Mesendoderm (in vitro differentiated cells): Measurements from ENCODE around the gene MKNK1.

ENCODE experiments used
- DNase-seq: peaks from one replicate; pipeline ENCODE4 v3.0.0; 2013
- H2AK5ac ChIP-seq: 2 replicates; pipeline ENCODE4 v1.6.1; 2013; ENCODE audit warnings: low read length, inconsistent platforms
- H2BK120ac ChIP-seq: 2 replicates; pipeline ENCODE4 v1.6.1; 2013; ENCODE audit warnings: low read depth, mild to moderate bottlenecking, low read length, moderate library complexity, mixed read lengths
- H2BK15ac ChIP-seq: replicated peaks from 2 replicates; pipeline ENCODE4 v1.6.1; 2013; ENCODE audit warnings: low read depth, mild to moderate bottlenecking, moderate library complexity
- H2BK5ac ChIP-seq: 2 replicates; pipeline ENCODE4 v1.6.1; 2013; ENCODE audit warnings: low read length, inconsistent platforms
- H3K18ac ChIP-seq: 2 replicates; pipeline ENCODE4 v1.6.1; 2013; ENCODE audit warnings: mild to moderate bottlenecking, low read length, mixed read lengths
- H3K23ac ChIP-seq: one replicate; pipeline ENCODE4 v1.6.1; 2013; ENCODE audit warnings: low read length
- H3K27ac ChIP-seq: 2 replicates; pipeline ENCODE4 v1.5.1; 2013; ENCODE audit warnings: low read depth, mild to moderate bottlenecking, inconsistent platforms, low read length, moderate library complexity
- H3K27me3 ChIP-seq: 2 replicates; pipeline ENCODE4 v1.6.1; 2013; ENCODE audit warnings: low read length, control low read depth, mild to moderate bottlenecking, inconsistent platforms; ENCODE audit not compliant: insufficient read depth, poor library complexity
- H3K36me3 ChIP-seq: 2 replicates; pipeline ENCODE4 v1.6.1; 2013; ENCODE audit warnings: low read length, inconsistent platforms; ENCODE audit not compliant: control insufficient read depth, insufficient read depth
- H3K4ac ChIP-seq: one replicate; pipeline ENCODE4 v1.6.1; 2013; ENCODE audit warnings: low read depth, mild to moderate bottlenecking, low read length, moderate library complexity
- H3K4me1 ChIP-seq: 2 replicates; pipeline ENCODE4 v1.6.1; 2013; ENCODE audit warnings: low read depth, low read length, inconsistent platforms; ENCODE audit not compliant: control insufficient read depth
- H3K4me2 ChIP-seq: 2 replicates; pipeline ENCODE4 v1.6.1; 2013; ENCODE audit warnings: low read length
- H3K4me3 ChIP-seq: 2 replicates; pipeline ENCODE4 v1.5.1; 2013; ENCODE audit warnings: mild to moderate bottlenecking, low read length
- H3K56ac ChIP-seq: one replicate; pipeline ENCODE4 v1.6.1; 2013; ENCODE audit warnings: low read length
- H3K79me1 ChIP-seq: 2 replicates; pipeline ENCODE4 v1.6.1; 2013; ENCODE audit warnings: low read length, inconsistent platforms
- H3K79me2 ChIP-seq: 2 replicates; pipeline ENCODE4 v1.6.1; 2013; ENCODE audit warnings: mild to moderate bottlenecking, low read length; ENCODE audit not compliant: control insufficient read depth, insufficient read depth
- H3K9ac ChIP-seq: 2 replicates; pipeline ENCODE4 v1.6.1; 2013; ENCODE audit warnings: low read length, inconsistent platforms
- H4K5ac ChIP-seq: one replicate; pipeline ENCODE4 v1.6.1; 2013; ENCODE audit warnings: low read length
- H4K8ac ChIP-seq: one replicate; pipeline ENCODE4 v1.6.1; 2013; ENCODE audit warnings: low read depth, mild to moderate bottlenecking, control low read depth, low read length, moderate library complexity
- WGBS: extraction: QIAGEN DNeasy Blood & Tissue Kit; methylation state at CpG from one replicate; pipeline ENCODE4 v1.1.7; 2013; ENCODE audit warnings: low lambda C conversion rate, missing lambda C conversion rate; ENCODE audit not compliant: insufficient coverage; ENCODE audit errors: extremely low coverage; 5-methylcytosine and 5-hydroxymethylcytosine counted together

MKNK1 gene

DNA sequence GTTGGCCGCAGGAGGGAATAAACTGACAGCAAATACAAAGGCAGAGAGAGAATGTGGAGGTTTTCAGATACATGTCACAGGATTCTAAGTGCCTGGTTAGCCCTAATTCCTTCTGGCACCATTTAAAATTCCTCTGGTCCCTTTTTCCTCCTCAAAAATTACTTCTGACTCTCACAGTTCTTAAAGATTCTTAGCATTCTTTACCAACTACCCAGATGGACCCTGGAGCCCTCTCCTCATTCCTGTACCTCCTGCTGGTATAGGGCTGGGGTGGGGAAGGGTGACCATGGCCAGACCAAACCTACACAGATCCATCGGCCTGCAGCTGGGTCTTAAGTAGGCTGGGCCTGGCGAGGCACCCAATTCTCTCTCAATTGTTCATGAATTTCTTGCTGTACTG, 7.2 kb downstream of the MKNK1 start:
- no peak for DNase-seq
- H3K36me3 ChIP-seq = no peaks in the 10 kb centered on the region
- no peak overlapping the region for H2BK15ac ChIP-seq
- H3K4me1 ChIP-seq = no peaks in the 10 kb centered on the region
- no peaks in the 10 kb centered on the region for H3K79me1 ChIP-seq
- H3K18ac ChIP-seq = no peak overlapping the region
- H3K23ac ChIP-seq = no peak overlapping the region
- WGBS = no CpG with 5 or more reads among the region's 3 CpGs
- no peak overlapping the region for H3K9ac ChIP-seq
- no peaks in the 10 kb centered on the region for H3K79me2 ChIP-seq
- no peak overlapping the region for H4K8ac ChIP-seq
- no peak overlapping the region for H3K4ac ChIP-seq
- no peak overlapping the region for H3K27ac ChIP-seq
- H3K4me2 ChIP-seq = no peak overlapping the region
- no peak overlapping the region for H2BK5ac ChIP-seq
- no peaks in the 10 kb centered on the region for H3K27me3 ChIP-seq
- no peak overlapping the region for H3K4me3 ChIP-seq
- no peak overlapping the region for H4K5ac ChIP-seq
- no peak overlapping the region for H2AK5ac ChIP-seq
- no peak overlapping the region for H2BK120ac ChIP-seq
- H3K56ac ChIP-seq = no peak overlapping the region

DNA sequence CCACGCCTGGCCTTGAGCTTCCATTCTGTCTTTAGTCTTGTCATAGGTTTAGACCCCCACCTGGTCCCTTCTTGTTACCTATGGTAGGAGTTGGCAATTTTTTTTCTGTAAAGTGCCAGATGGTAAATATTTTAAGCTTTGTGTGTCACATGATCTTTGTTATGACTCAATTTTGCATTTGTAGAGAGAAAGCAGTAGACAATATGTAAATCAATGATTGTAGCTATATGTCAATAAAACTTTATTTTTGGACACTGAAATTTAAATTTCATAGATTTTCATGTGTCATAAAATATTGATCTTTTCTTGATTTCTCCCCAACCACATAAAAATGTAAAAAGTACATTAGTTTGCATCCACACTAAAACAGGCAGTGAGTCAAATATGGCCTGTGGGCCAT, 8.0 kb downstream of the MKNK1 start:
- Histone ChIP-seq H3K4me1 (no peaks in the 10 kb centered on the region), H2AK5ac (no peak overlapping the region), H3K56ac (no peak overlapping the region), H3K9ac (no peak overlapping the region), H3K36me3 (no peaks in the 10 kb centered on the region), H3K79me2 (no peaks in the 10 kb centered on the region), H3K27me3 (no peaks in the 10 kb centered on the region), H3K27ac (no peak overlapping the region), H3K4me3 (no peak overlapping the region), H4K5ac (no peak overlapping the region), H2BK15ac (no peak overlapping the region), H3K23ac (no peak overlapping the region), H2BK120ac (no peak overlapping the region), H2BK5ac (no peak overlapping the region), H3K4ac (no peak overlapping the region), H4K8ac (no peak overlapping the region), H3K4me2 (no peak overlapping the region), H3K18ac (no peak overlapping the region), H3K79me1 (no peaks in the 10 kb centered on the region)
- WGBS = no CpG with 5 or more reads among the region's 1 CpG
- no peak for DNase-seq

DNA sequence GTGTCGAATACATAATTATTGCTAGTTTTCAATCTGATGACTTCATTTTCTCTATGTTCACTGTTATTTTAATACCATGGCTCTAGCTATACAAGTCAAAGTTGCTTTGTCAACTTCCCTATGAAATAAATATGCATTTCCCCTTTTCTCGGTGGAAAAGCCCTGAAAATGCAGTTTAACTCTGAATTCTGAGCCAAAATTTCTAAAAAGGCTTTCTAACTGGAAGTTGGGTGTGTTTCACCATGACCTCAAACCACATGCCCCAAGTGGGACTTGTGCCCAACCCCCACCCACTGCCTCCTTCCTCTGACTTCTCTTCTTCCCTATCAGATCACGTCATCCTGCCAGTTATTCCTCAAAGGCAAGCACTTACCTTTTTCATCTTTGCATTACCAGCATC, 8.9 kb downstream of the MKNK1 start:
- Histone ChIP-seq H3K4me2 (no peak overlapping the region), H2BK5ac (no peak overlapping the region), H3K79me1 (no peaks in the 10 kb centered on the region), H4K5ac (no peak overlapping the region), H2BK15ac (no peak overlapping the region), H3K4ac (no peak overlapping the region), H3K36me3 (no peaks in the 10 kb centered on the region), H2BK120ac (no peak overlapping the region), H3K4me3 (no peak overlapping the region), H3K27me3 (no peaks in the 10 kb centered on the region), H2AK5ac (no peak overlapping the region), H3K79me2 (no peaks in the 10 kb centered on the region), H3K18ac (no peak overlapping the region), H3K4me1 (no peaks in the 10 kb centered on the region), H3K9ac (no peak overlapping the region), H3K23ac (no peak overlapping the region), H4K8ac (no peak overlapping the region), H3K27ac (no peak overlapping the region), H3K56ac (no peak overlapping the region)
- DNase-seq = no peak
- no CpG with 5 or more reads among the region's 3 CpGs for WGBS

DNA sequence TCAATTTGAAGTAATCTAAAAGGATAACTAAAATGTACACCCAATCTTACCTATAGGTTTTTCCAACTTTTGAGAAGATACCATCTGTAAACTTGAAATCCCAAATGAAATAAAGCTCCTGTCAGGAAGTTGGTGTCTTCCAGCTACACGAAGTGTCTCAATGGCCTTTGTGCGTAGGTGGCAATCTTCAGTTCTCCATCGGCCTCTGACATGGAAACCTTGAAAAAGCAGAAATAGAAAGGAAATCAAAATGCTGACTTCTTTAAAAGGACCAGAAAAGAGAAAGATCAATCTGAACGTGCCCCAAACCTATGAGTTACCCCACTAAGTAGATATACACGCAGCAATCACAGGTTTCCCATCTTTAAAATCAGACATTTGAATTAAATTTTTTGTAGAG, 10.0 kb downstream of the MKNK1 start:
- Histone ChIP-seq H3K4me1 (no peaks in the 10 kb centered on the region), H3K36me3 (no peaks in the 10 kb centered on the region), H3K9ac (no peak overlapping the region), H3K4me2 (no peak overlapping the region), H3K4me3 (no peak overlapping the region), H3K27ac (no peak overlapping the region), H4K5ac (no peak overlapping the region), H2BK5ac (no peak overlapping the region), H3K79me1 (no peaks in the 10 kb centered on the region), H3K4ac (no peak overlapping the region), H4K8ac (no peak overlapping the region), H3K56ac (no peak overlapping the region), H2BK120ac (no peak overlapping the region), H2AK5ac (no peak overlapping the region), H3K79me2 (no peaks in the 10 kb centered on the region), H2BK15ac (no peak overlapping the region), H3K27me3 (no peaks in the 10 kb centered on the region), H3K23ac (no peak overlapping the region), H3K18ac (no peak overlapping the region)
- DNase-seq = no peak
- WGBS = no CpG with 5 or more reads among the region's 5 CpGs

DNA sequence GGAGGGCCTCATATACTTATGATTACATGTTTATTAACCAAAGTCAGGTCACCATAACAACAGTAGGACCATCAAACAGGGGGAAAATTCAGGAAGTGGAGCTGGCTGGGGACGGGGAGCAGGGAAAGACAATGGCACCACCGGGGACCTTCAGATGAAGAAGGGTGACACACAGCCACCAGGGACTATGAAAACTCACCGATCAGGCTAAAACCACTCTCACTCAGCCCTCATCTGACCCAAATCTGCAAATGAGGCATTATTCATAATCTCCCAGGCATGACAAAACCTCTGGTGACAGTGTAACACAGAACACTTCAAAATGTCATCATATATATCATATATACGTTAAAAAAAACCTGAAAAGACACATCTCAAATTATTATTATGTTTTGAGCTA, 11.2 kb downstream of the MKNK1 start:
- H2AK5ac ChIP-seq = no peak overlapping the region
- no peak overlapping the region for H3K18ac ChIP-seq
- H3K79me2 ChIP-seq = no peaks in the 10 kb centered on the region
- H3K56ac ChIP-seq = no peak overlapping the region
- DNase-seq = no peak
- no peak overlapping the region for H3K9ac ChIP-seq
- no peak overlapping the region for H2BK15ac ChIP-seq
- no peak overlapping the region for H3K4ac ChIP-seq
- no peaks in the 10 kb centered on the region for H3K36me3 ChIP-seq
- H4K8ac ChIP-seq = no peak overlapping the region
- H3K4me3 ChIP-seq = no peak overlapping the region
- no peaks in the 10 kb centered on the region for H3K79me1 ChIP-seq
- no peak overlapping the region for H2BK120ac ChIP-seq
- WGBS = no CpG with 5 or more reads among the region's 4 CpGs
- no peaks in the 10 kb centered on the region for H3K4me1 ChIP-seq
- H3K27me3 ChIP-seq = no peaks in the 10 kb centered on the region
- H3K23ac ChIP-seq = no peak overlapping the region
- H3K27ac ChIP-seq = no peak overlapping the region
- H3K4me2 ChIP-seq = no peak overlapping the region
- H4K5ac ChIP-seq = no peak overlapping the region
- no peak overlapping the region for H2BK5ac ChIP-seq

DNA sequence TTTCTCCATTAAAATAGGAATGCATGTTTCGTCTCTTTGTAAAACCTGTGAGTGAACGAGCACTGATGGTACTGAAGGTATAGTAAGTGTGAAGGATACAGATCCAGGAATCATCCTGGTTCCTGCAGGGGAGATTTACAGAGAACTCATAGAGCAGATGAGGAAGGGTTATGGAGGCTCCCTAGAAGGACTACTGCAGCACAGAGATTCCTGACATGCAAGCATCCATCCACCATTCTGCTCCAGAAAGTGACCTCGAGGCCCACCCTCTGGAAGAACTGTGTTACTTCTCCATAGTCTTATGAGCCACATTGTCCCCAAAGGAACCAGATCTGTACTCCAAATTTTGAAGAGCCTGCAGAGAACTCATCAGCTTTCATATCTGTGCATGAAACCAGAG, 14.5 kb downstream of the MKNK1 start:
- Histone ChIP-seq H3K4me3 (no peak overlapping the region), H3K79me1 (no peaks in the 10 kb centered on the region), H3K9ac (no peak overlapping the region), H3K36me3 (no peaks in the 10 kb centered on the region), H2BK5ac (no peak overlapping the region), H3K4ac (no peak overlapping the region), H3K56ac (no peak overlapping the region), H4K5ac (no peak overlapping the region), H3K18ac (no peak overlapping the region), H3K4me2 (no peak overlapping the region), H3K27ac (no peak overlapping the region), H4K8ac (no peak overlapping the region), H3K4me1 (no peaks in the 10 kb centered on the region), H3K23ac (no peak overlapping the region), H2AK5ac (no peak overlapping the region), H2BK15ac (no peak overlapping the region), H3K27me3 (no peaks in the 10 kb centered on the region), H2BK120ac (no peak overlapping the region), H3K79me2 (no peaks in the 10 kb centered on the region)
- no peak for DNase-seq
- WGBS = no CpG with 5 or more reads among the region's 3 CpGs
